Measurements from ENCODE around the gene KIF3A.
"Not testable (repeated sequence)": the region's sequence is repeated elsewhere in the genome, so short reads cannot be mapped to it uniquely, and the experiment has no call there.

The KIF3A gene

DNA sequence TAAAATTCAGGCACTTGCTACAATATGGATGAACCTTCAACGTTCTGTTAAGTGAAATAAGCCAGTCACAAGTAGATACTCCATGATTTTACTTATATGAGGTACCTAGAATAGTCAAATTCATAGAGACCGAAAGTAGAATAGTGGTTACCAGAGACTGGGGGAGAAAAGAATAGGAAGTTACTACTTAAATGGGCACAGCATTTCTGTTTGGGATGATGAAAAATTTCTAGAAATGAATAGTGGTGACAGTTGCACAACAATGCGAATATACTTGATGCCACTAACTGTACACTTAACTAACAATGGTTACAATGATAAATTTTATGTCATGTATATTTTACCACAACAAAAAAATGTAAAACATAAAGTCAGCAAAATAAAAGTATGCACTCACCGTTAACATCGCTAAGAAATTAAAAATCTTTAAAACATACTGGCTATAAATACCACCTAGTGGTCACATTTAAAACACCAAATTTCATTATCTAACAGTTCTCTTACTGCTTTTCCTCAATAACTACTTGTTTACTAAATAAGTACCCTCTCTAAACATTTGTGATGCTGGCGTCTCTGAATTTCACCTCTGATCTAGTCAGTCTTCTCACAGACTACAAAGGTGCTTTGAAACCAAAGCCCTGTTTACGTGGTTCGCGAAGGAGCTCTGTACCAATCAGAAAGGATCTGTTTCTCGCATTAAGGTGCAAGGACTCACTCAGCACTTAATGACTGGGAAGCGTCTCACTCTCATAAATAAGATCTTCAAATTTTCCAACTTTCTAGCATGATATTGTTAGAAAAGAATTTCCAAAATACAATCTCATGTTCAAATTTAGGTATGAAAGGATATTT lies 22.7 kb downstream of the KIF3A start:
- DNase-seq = no peak

DNA sequence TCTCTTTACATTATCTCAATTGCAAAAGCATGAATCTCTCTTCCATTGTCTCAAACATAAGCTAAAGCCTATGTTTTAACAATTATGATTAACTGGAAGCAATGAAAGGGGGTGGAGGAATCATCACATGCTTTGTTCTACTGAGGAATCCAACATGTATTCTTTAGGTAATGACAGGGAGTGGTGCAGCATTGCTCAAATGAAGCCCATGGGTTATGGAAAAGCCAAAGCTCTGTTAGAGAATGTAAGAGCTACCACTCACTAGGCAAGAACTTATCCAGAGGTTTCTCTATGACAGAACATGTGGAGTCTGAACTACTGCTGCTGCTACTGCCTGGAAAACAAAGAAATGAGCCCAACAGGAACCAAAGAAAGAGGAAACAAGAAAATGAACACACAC lies 28.7 kb downstream of the KIF3A start:
- DNase-seq = no peak

DNA sequence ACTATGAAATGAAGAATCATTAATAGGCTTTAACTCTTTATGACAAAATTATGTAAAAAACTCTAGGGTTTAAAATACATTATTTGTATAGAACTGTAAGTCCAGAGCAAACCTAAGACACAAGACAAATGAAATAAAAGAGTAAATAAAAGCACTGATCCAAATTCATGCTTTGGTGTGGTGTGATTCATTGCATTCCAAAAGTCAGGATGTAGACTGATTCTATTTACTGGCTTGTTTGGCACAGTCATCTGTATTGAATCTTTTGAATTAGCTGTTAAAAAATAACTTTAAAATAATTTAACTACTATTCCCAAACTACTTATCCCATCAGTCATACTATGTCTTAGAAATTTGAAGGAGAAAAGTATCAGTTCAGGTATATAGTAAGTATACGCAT lies 32.5 kb downstream of the KIF3A start:
- no peak for DNase-seq

DNA sequence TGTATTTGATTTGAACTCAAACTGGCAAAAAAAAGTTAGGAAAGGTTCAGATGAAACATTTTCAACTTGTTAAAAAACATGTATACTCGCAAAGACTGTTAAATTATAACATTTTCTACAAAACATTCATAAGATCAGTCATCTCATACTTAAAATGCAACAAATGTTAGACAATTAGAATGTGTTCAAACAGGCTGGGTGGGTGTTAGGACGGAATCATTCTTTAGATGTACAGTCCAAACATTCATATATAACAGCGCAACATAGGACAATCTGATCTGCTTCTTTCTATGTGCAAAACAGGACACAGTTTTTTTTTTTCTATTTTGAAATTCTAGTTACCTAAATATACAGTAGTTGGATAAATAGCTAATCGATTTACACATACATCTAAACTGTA lies 41.4 kb downstream of the KIF3A start:
- DNase-seq = no peak

DNA sequence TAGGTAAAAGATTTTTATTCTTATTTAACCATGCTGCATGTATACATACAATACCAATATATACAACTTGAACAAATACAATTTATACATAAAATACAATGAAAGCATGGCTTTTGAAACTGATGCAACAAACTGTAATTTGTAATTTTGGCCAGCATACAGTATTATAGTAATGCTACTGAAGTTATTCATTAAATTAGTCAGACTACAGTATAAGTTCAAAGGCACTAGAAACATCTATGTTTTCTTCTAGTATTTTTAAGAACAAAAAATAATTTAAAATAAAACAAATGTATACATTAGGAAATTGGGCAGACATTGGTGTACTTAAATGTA lies 44.7 kb downstream of the KIF3A start:
- no peak for DNase-seq

DNA sequence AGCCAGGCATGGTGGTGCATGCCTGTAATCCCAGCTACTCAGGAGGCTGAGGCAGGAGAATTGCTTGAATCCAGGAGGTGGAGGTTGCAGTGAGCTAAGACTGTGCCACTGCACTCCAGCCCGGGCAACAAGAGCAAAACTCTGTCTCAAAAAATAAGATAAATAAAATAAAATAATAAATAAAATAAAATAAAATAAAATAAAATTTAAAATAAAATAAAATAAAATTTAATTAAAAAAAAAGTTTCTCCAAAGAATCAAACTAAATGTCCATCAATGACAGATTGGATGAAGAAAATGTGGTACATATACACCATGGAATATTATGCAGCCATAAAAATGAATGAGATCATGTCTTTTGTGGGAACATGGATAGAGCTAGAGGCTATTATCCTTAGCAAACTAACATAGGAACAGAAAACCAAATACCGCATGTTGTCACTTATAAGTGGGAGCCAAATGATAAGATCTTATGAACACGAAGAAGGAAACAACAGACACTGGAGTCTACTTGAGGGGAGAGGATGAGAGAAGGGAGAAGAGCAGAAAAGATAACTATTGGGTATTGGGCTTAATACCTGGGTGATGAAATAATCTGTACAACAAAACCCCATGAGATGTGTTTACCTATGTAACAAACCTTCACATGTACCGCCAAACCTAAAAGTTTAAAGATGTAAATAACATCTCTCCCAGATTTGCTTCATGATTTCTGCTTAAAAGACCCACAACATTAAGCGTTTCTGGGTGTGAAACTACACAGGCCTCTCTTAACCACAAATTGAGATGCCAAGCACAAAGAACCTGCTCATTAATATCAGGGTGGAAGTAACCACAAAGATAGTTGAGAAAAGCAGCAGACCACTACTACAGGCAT lies 45.4 kb downstream of the KIF3A start:
- DNase-seq = not testable (repeated sequence)

DNA sequence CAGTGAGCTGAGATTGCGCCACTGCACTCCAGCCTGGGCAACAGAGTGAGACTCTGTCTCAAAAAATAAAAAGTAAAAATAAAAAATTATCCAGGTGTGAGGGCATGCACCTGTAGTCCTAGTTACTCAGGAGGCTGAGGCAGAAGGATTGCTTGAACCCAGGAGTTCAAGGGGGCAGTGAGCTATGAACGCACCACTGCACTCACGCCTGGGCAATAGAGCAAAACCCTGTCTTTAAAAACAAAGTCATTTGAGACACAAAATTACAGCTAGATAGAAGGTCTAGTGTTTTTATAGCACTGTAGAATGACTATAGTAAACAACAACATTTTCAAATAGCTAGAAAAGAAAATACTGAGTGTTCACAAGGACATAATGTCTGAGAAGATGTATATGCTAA lies 47.2 kb downstream of the KIF3A start:
- DNase-seq = no peak

DNA sequence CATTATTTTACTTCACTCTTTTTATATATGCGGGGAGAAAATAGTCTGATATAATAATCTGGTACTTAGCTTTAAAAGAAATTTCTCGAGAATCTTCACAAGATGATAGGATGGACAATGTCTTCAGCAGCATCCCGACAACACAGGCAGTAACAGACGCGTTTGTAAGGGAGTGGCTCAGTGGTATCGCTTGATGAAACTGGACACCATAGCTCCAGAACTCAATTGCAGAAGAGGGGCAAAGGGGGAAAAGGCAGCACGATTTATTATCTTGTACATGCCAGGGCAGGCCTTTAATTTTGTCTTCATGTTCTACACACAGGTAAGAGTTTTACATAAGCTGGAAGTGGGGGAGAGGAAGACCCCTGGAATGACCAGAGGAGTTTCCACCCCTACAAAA lies 47.8 kb downstream of the KIF3A start:
- DNase-seq = no peak

DNA sequence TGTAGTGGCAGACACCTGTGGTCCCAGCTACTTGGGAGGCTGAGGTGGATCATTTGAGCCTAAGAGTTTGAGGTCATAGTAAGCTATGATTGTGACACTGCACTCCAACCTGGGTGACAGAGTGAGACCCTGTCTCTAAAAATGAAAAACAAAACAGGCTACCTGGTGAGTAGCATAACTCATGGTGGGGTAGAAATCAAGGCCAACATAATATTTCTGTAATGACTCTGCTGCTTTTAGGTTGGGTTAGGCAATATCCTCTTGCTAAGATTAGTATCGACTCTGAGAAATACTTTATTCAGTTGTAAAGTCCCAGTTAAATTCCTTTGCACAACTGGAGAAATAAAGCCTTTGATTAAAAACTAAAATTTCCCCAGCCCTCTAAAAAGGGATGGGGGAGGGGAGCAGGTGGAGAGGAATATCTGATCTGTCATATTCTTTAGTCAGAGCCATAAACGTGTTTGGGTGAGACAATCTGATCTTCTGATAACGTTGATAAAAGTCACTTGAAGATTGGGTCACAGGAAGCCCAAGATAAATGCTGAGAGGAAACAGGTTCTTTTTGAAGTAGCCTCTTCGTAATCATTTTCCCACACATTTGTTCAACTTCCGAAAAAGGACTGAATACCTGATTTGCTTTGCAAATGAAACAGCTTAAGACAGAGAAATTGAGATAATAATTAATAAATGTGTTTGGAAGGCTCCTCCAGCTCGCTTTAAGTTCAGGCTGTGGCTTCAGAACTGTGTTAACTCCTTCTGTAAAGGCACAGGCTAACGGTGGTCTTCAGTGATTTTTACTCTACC lies 48.6 kb downstream of the KIF3A start:
- DNase-seq = no peak

DNA sequence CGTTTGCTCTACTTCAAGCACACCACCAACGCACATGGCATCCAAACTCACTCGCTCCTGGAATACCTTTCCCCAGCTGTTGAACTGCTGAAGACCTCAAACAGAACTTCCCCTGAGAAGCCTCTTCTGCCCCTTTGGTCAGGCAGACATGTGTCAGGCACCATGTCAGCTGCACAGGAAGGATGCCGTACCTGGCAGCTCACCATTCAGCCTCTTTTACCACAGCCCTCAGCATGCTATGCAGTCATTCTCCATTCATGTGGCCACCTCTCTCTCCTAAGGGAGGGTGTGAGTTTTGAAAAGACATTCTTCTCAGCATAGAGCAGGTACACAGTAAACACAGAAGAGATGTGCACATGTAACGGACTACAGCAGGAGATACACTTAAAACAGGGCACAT lies 49.4 kb downstream of the KIF3A start:
- no peak for DNase-seq

DNA sequence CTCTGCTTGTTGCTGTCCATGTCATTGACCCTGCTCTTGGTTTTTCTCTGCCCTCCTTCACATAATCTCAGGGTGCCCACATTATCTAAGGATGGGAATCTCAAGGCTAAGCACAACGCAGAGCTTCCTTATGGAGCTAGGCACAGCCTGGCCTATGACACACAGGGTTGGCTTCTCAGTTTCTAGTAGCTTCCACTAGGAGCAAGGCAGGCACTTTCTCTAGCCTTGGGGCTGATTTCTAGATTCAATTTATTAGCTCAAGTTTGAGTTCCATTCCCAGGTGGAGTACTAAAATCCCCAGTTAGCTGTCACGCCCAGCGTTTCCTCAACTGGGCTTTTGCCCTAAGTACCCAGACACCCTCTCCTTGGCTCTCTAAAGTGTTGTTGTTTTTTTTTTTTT lies 51.2 kb downstream of the KIF3A start:
- no peak for DNase-seq

DNA sequence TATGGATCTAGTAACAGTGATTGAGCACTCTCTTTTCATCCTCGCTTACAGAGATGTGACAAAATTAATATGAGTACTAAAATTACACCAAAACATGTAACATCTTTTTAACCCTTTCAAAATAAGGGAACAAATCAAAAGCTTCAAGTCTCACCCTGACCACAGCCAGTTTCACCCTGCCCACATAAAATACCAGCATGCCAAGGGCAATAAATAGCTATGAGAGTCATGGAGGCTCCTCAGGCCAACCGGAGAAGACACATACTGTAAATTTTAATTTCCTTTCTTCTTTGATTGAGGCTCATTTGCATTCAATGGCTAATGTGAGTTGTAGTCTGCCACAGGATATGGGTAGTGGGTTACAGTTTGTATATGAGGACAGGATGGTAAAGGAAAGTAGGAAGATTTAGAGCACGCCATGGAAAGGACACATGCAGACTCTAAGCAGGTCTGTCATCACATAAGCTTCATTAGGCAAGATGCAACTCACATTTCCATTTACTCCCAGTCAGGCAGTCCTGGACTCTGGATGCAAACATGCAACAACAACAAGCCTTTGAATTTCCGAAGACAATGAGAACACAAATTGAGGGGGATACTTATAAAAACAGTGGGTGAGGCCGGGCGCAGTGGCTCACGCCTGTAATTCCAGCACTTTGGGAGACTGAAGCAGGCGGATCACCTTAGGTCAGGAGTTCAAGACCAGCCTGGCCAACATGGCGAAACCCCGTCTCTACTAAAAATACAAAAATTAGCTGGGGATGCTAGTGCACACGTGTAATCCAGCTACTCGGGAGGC lies 52.2 kb downstream of the KIF3A start:
- no peak for DNase-seq

DNA sequence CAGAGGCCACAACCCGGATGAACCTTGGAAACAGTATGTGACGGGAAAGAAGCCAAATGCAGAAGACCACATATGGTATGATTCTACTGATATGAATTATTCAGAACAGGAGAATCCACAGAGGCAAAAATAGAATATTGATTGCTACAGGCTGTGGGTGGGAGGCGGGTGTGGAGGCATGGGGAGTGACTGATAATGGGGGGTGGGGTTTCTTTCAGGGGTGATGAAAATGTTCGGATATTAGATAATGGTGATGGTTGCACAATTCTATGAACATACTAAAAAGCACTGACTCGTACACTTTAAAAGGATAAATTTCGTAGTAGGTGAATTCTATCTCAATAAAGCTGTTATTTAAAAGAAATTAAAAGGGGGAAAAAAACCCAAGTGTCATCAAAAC lies 52.9 kb downstream of the KIF3A start:
- DNase-seq = no peak

DNA sequence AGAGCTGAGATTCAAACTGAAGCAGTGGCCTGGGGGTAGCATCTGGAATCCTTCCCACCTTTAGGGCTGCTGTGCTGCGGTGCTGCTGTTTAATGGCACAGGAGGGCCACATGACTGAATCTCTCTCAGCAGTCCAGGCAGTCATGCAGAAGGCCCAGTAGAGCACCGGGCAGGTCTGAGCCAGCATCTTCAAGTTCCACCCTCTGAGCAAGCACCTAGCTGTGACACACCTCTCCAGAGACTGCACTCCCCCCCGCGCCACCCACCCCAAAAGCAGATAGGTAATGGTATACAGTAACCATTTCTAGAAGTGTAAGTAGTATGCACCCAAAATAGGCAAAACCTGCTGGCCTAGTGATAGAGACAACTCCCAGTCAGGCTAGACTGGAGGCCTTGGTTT lies 55.4 kb downstream of the KIF3A start:
- no peak for DNase-seq

DNA sequence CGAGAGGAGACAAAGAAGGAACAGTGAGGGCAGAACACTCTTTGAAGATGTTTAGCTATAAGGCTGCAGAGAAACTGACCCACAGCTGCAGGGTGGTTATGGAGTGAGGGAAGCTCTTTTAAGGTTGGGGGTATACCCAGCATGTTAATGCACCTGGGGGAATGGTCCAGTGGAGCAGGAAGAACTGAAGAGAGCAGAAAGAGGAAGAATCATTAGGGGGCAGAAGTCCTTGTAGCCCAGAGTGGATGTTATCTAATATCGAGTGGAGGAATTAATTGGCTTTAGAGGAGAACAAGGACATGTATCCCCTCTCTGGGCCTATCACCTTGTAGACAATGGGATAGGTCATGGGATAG lies 55.9 kb downstream of the KIF3A start:
- DNase-seq = no peak

DNA sequence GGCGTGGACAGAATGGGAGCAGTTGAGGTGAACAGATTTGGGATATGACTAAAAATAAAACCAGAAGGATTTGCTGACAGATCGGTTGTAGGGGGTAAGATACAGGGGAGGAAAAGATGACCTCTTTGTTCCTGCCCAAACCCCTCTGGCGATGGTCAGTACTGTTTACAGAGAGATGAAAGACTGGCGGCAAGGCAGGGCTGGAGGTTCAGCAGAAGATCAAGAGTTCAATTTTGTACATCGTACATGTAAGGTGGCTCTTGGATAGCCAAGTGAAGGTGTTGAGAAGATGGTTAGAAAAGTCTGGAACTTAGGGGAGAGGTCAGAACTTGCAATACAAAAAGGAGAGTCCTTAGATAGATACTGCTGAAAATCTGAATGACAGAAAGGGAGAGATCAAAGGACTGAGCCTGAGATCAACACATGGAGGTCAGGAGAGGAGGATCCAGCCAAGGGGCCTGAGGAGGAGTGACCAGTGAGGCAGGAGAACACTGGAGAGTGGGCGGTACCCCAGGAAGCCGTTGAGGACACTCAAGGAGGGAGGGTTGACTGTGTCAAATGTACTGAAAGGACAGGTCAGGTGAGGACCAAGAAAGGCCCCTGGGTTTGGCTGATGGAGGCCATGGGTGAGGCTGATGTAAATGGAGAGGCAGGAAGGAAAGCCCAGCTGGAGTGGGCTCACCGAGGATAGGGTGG lies 56.4 kb downstream of the KIF3A start:
- no peak for DNase-seq

DNA sequence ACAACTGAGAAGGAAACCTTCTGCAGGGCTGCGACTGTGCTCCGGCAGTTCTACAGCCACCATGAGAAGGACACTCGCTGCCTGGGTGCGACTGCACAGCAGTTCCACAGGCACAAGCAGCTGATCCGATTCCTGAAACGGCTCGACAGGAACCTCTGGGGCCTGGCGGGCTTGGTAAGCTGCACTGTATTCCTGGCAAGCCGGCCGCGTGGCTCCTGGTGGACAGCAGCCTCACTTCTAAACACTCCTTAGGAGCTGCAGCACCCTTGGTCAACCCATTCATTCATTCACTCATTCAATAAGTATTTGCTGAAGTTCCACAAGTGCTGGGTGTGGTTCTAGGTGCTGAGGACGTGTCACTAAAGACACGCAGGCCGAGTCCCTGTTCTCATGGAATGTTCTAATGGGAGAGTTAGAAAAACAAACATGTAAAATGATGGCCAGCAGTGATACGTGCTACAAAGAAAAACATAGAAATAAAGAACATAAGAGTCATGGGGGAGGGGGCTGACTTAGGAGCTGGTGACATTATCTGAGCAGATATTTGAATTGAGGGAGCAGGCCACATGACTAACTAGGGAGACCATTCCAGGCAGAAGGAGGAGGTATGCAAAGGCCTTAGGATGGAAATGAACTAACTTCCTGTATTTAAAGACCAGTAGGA lies 57.5 kb downstream of the KIF3A start:
- no peak for DNase-seq

DNA sequence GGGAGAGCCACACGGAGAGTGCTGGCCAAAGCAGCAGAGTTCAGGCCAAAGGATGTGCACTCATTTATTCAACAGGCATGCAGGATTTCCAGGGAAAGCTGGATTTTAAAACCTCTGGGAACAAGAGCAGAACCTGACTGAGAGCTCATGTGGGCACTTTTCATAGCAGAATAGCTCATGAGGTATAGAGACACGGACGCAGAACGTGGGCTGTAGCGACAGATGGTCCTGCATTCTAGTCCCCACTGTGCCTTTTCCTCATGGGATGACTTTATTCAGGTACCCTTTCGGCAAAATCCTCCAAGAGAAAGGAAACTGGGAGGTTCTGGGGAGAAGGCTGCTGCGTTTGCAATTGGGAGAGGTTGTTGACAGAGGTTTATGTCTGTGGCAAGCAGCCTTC lies 58.2 kb downstream of the KIF3A start:
- no peak for DNase-seq

DNA sequence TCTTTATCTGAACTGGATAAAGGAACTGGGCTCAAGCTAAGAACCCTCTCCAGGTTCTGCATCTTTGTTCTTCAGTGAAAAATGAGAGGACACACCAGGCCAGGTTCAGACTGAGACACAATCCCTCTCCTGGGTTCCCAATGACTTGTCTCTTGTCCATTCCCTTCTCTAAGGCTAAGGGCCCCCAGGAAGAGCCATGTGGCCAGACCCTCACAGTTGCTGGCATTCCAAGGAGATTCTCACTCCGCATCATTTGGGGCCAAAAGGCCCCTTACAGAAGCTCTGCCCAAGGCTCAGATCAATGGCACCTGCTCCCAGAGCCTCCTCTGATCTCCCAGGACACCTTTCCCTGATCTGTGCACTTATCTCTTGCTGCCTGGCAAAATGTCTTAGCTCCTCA lies 58.6 kb downstream of the KIF3A start:
- no peak for DNase-seq

DNA sequence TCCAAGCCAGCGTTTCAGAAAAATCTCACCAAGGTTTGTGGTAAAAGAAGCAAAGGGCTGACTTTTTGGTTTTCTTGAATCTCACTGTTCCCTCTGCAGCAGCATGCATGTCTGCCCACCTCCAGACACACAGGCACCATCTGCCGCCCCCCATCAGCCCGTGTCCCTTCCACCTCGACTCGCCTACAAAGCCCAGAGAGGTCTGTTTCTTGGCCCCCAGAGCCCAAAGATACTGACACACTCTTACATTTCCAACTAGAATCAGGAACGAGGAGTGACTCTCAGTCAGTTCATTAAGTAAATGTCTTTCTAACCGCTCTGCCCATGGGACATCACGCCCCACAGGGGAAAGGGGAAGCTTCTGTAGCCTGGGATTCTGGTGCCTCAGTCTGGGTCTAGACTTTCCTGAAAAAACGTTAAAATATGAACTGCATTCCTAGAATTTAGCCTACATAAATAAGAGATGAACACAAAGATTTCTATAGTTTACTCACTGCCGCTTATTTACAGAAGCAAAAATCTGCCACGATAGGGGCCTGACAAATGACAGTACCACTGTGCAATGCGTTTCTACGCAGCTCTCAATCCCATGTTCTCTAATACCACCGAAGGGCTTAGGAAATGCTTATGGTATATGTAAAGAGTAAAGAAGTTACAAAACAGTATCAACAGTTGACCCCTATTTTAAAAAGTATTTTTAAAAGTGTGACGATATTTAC lies 59.5 kb downstream of the KIF3A start:
- no peak for DNase-seq

DNA sequence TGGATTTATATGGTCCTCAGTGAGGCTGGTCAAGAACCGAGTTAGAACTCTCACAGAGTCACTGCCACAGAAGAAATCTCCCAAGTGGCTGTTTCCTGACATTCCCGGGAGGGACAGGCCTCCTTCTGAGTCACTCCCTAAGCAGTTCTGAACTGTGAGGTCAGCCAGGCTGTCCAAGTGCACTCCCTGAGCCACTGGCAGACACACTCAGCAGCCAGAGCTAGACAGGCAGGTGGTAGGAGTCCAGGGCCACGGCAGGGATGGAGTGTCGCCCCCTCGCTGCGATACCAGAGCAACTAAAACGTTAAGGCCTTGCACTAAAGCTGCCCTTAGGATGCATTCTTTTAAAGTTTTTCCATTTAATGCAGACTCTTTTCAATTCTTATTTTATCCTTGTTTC lies 60.2 kb downstream of the KIF3A start:
- DNase-seq = peak; percentile 94
